ENCODE data around the gene NFKBIB. TPM values are rescaled to one million over a fixed set of nuclear protein-coding genes. Genes with fewer than 3 reads are reported as not detected.
A peak's percentile ranks its signal among the peaks of the same experiment; 100 is the strongest.

NFKBIB gene
- total and polyA plus RNA-seq, 2 donors = 12.6 to 23.6 TPM

- Histone ChIP-seq H3K27ac (ENCODE audit: low read depth in 1 of 2, low read length in 1 of 2) (no peak overlapping the region), H3K4me1 (ENCODE audit: control insufficient read depth in 2 of 2, insufficient read depth in 2 of 2, low read length in 2 of 2) (no peaks in the 10 kb centered on the region), H3K9me3 (ENCODE audit: control insufficient read depth in 2 of 2, insufficient read depth in 1 of 2, low read length in 1 of 2) (no peaks in the 10 kb centered on the region), H3K27me3 (ENCODE audit: control insufficient read depth in 2 of 2, insufficient read depth in 1 of 2, low read length in 1 of 2) (no peaks in the 10 kb centered on the region), H3K36me3 (ENCODE audit: control insufficient read depth in 2 of 2, insufficient read depth in 2 of 2, low read length in 1 of 2) (no peaks in the 10 kb centered on the region), H3K4me3 (ENCODE audit: low read length in 2 of 2) (no peak overlapping the region)
- DNase-seq (ENCODE audit: low read depth in 6 of 9, low spot score in 9 of 9) = no peak
- WGBS = over 99% methylated on average over 2 of the region's 2 CpGs
These were observed 42.2 kb downstream of the NFKBIB start for GRCh38 chr19:38941979-38942378.

- WGBS = 97% methylated on average over 20 of the region's 20 CpGs
- no peaks in the 10 kb centered on the region for H3K4me1 ChIP-seq (ENCODE audit: control insufficient read depth in 2 of 2, insufficient read depth in 2 of 2, low read length in 2 of 2)
- H3K27ac ChIP-seq (ENCODE audit: low read depth in 1 of 2, low read length in 1 of 2) = no peak overlapping the region
- H3K27me3 ChIP-seq (ENCODE audit: control insufficient read depth in 2 of 2, insufficient read depth in 1 of 2, low read length in 1 of 2) = no peaks in the 10 kb centered on the region
- DNase-seq (ENCODE audit: low read depth in 6 of 9, low spot score in 9 of 9) = no peak
- H3K36me3 ChIP-seq (ENCODE audit: control insufficient read depth in 2 of 2, insufficient read depth in 2 of 2, low read length in 1 of 2) = no peaks in the 10 kb centered on the region
- no peak overlapping the region for H3K4me3 ChIP-seq (ENCODE audit: low read length in 2 of 2)
- no peaks in the 10 kb centered on the region for H3K9me3 ChIP-seq (ENCODE audit: control insufficient read depth in 2 of 2, insufficient read depth in 1 of 2, low read length in 1 of 2)
These were observed 42.9 kb downstream of the NFKBIB start for GRCh38 chr19:38942471-38943181.

GRCh38 chr19:38944981-38945506, 45.3 kb downstream of the NFKBIB start:
- 88% methylated on average over 12 of the region's 12 CpGs for WGBS
- no peak for DNase-seq (ENCODE audit: low read depth in 6 of 9, low spot score in 9 of 9)
- Histone ChIP-seq H3K4me1 (ENCODE audit: control insufficient read depth in 2 of 2, insufficient read depth in 2 of 2, low read length in 2 of 2) (peaks cover 0 to 3% of the 10 kb centered on the region in 2 donors), H3K27me3 (ENCODE audit: control insufficient read depth in 2 of 2, insufficient read depth in 1 of 2, low read length in 1 of 2) (peaks cover 4 to 13% of the 10 kb centered on the region in 2 donors), H3K27ac (ENCODE audit: low read depth in 1 of 2, low read length in 1 of 2) (no peak overlapping the region), H3K36me3 (ENCODE audit: control insufficient read depth in 2 of 2, insufficient read depth in 2 of 2, low read length in 1 of 2) (no peaks in the 10 kb centered on the region), H3K4me3 (ENCODE audit: low read length in 2 of 2) (no peak overlapping the region), H3K9me3 (ENCODE audit: control insufficient read depth in 2 of 2, insufficient read depth in 1 of 2, low read length in 1 of 2) (peaks cover 2 to 7% of the 10 kb centered on the region in 2 donors)

- H3K36me3 ChIP-seq (ENCODE audit: control insufficient read depth in 2 of 2, insufficient read depth in 2 of 2, low read length in 1 of 2) = no peaks in the 10 kb centered on the region
- H3K27ac ChIP-seq (ENCODE audit: low read depth in 1 of 2, low read length in 1 of 2) = no peak overlapping the region
- H3K9me3 ChIP-seq (ENCODE audit: control insufficient read depth in 2 of 2, insufficient read depth in 1 of 2, low read length in 1 of 2) = peaks cover 2 to 10% of the 10 kb centered on the region in 2 donors
- H3K4me1 ChIP-seq (ENCODE audit: control insufficient read depth in 2 of 2, insufficient read depth in 2 of 2, low read length in 2 of 2) = peaks cover 3 to 4% of the 10 kb centered on the region in 2 donors
- no peak overlapping the region for H3K4me3 ChIP-seq (ENCODE audit: low read length in 2 of 2)
- H3K27me3 ChIP-seq (ENCODE audit: control insufficient read depth in 2 of 2, insufficient read depth in 1 of 2, low read length in 1 of 2) = peaks cover 9 to 20% of the 10 kb centered on the region in 2 donors
- WGBS = 91% methylated on average over 3 of the region's 3 CpGs
- DNase-seq (ENCODE audit: low read depth in 6 of 9, low spot score in 9 of 9) = no peak
These were observed 45.9 kb downstream of the NFKBIB start for GRCh38 chr19:38945562-38946228.

- no peaks in the 10 kb centered on the region for H3K36me3 ChIP-seq (ENCODE audit: control insufficient read depth in 2 of 2, insufficient read depth in 2 of 2, low read length in 1 of 2)
- peaks cover 9 to 22% of the 10 kb centered on the region in 2 donors for H3K27me3 ChIP-seq (ENCODE audit: control insufficient read depth in 2 of 2, insufficient read depth in 1 of 2, low read length in 1 of 2)
- H3K9me3 ChIP-seq (ENCODE audit: control insufficient read depth in 2 of 2, insufficient read depth in 1 of 2, low read length in 1 of 2) = peaks cover 2 to 10% of the 10 kb centered on the region in 2 donors
- no peak overlapping the region for H3K27ac ChIP-seq (ENCODE audit: low read depth in 1 of 2, low read length in 1 of 2)
- DNase-seq (ENCODE audit: low read depth in 6 of 9, low spot score in 9 of 9) = no peak
- H3K4me1 ChIP-seq (ENCODE audit: control insufficient read depth in 2 of 2, insufficient read depth in 2 of 2, low read length in 2 of 2) = peaks cover 3 to 4% of the 10 kb centered on the region in 2 donors
- no peak overlapping the region for H3K4me3 ChIP-seq (ENCODE audit: low read length in 2 of 2)
- WGBS = 85% methylated on average over 11 of the region's 11 CpGs
These were observed 46.7 kb downstream of the NFKBIB start for GRCh38 chr19:38946229-38947010.

- WGBS = 10% methylated on average over 72 of the region's 72 CpGs
- Histone ChIP-seq H3K9me3 (ENCODE audit: control insufficient read depth in 2 of 2, insufficient read depth in 1 of 2, low read length in 1 of 2) (peaks cover 2 to 10% of the 10 kb centered on the region in 2 donors), H3K27me3 (ENCODE audit: control insufficient read depth in 2 of 2, insufficient read depth in 1 of 2, low read length in 1 of 2) (peaks cover 9 to 25% of the 10 kb centered on the region in 2 donors), H3K27ac (ENCODE audit: low read depth in 1 of 2, low read length in 1 of 2) (peak overlapping the region in 1 of 2 donors; percentile 18), H3K4me3 (ENCODE audit: low read length in 2 of 2) (peak overlapping the region in 1 of 2 donors; percentile 11), H3K4me1 (ENCODE audit: control insufficient read depth in 2 of 2, insufficient read depth in 2 of 2, low read length in 2 of 2) (peaks cover 3 to 4% of the 10 kb centered on the region in 2 donors), H3K36me3 (ENCODE audit: control insufficient read depth in 2 of 2, insufficient read depth in 2 of 2, low read length in 1 of 2) (no peaks in the 10 kb centered on the region)
- peak in 7 of 9 donors; percentile 37 to 82 (median 73) for DNase-seq (ENCODE audit: low read depth in 6 of 9, low spot score in 9 of 9)
These were observed 50.0 kb downstream of the NFKBIB start for GRCh38 chr19:38949580-38950367.

GRCh38 chr19:38951187-38951586, 51.4 kb downstream of the NFKBIB start:
- Histone ChIP-seq H3K4me1 (ENCODE audit: control insufficient read depth in 2 of 2, insufficient read depth in 2 of 2, low read length in 2 of 2) (peaks cover 3 to 4% of the 10 kb centered on the region in 2 donors), H3K9me3 (ENCODE audit: control insufficient read depth in 2 of 2, insufficient read depth in 1 of 2, low read length in 1 of 2) (peaks cover 2 to 10% of the 10 kb centered on the region in 2 donors), H3K27ac (ENCODE audit: low read depth in 1 of 2, low read length in 1 of 2) (no peak overlapping the region), H3K36me3 (ENCODE audit: control insufficient read depth in 2 of 2, insufficient read depth in 2 of 2, low read length in 1 of 2) (no peaks in the 10 kb centered on the region), H3K4me3 (ENCODE audit: low read length in 2 of 2) (no peak overlapping the region), H3K27me3 (ENCODE audit: control insufficient read depth in 2 of 2, insufficient read depth in 1 of 2, low read length in 1 of 2) (peaks cover 9 to 25% of the 10 kb centered on the region in 2 donors)
- 79% methylated on average over 3 of the region's 3 CpGs for WGBS
- no peak for DNase-seq (ENCODE audit: low read depth in 6 of 9, low spot score in 9 of 9)

GRCh38 chr19:38952395-38953165, 52.8 kb downstream of the NFKBIB start:
- H3K4me3 ChIP-seq (ENCODE audit: low read length in 2 of 2) = no peak overlapping the region
- WGBS = 72% methylated on average over 13 of the region's 13 CpGs
- peaks cover 2 to 10% of the 10 kb centered on the region in 2 donors for H3K9me3 ChIP-seq (ENCODE audit: control insufficient read depth in 2 of 2, insufficient read depth in 1 of 2, low read length in 1 of 2)
- no peak overlapping the region for H3K27ac ChIP-seq (ENCODE audit: low read depth in 1 of 2, low read length in 1 of 2)
- peak in 2 of 9 donors; percentile 32 to 54 for DNase-seq (ENCODE audit: low read depth in 6 of 9, low spot score in 9 of 9)
- no peaks in the 10 kb centered on the region for H3K36me3 ChIP-seq (ENCODE audit: control insufficient read depth in 2 of 2, insufficient read depth in 2 of 2, low read length in 1 of 2)
- peaks cover 3 to 4% of the 10 kb centered on the region in 2 donors for H3K4me1 ChIP-seq (ENCODE audit: control insufficient read depth in 2 of 2, insufficient read depth in 2 of 2, low read length in 2 of 2)
- H3K27me3 ChIP-seq (ENCODE audit: control insufficient read depth in 2 of 2, insufficient read depth in 1 of 2, low read length in 1 of 2) = peaks cover 9 to 25% of the 10 kb centered on the region in 2 donors

Data from thymus (tissue), 11 donors.